ENCODE results near the gene TUBE1. TPM values are rescaled to one million over a fixed set of nuclear protein-coding genes. Genes with fewer than 3 reads are reported as not detected.

Gene TUBE1
- total RNA-seq, 2 donors from 2014 or later = 7.1 to 14.9 TPM

- no peaks in the 10 kb centered on the region for H3K9me3 ChIP-seq
- DNase-seq = no peak
- no peak overlapping the region for H3K4me3 ChIP-seq
- H3K4me1 ChIP-seq = no peaks in the 10 kb centered on the region
- H3K27me3 ChIP-seq = no peaks in the 10 kb centered on the region
- intact Hi-C loops (cut with DNase I) = no loop called here
- H3K36me3 ChIP-seq = no peaks in the 10 kb centered on the region
- no peak overlapping the region for H3K9ac ChIP-seq (ENCODE audit: low read depth in 2 of 2, low read length in 2 of 2)
- TF ChIP-seq CTCF (IDR thresholded peaks at IDR 0.05) = no peak
- no peak overlapping the region for H3K27ac ChIP-seq
These were observed 30.8 kb upstream of the TUBE1 start for GRCh38 chr6:112118034-112118433.

- no peak for DNase-seq
- Histone ChIP-seq H3K9ac (ENCODE audit: low read depth in 2 of 2, low read length in 2 of 2) (no peak overlapping the region), H3K4me1 (no peaks in the 10 kb centered on the region), H3K4me3 (no peak overlapping the region), H3K9me3 (no peaks in the 10 kb centered on the region), H3K36me3 (no peaks in the 10 kb centered on the region), H3K27ac (no peak overlapping the region), H3K27me3 (no peaks in the 10 kb centered on the region)
- intact Hi-C loops (cut with DNase I) = no loop called here
- TF ChIP-seq CTCF (IDR thresholded peaks at IDR 0.05) = no peak
These were observed 30.3 kb upstream of the TUBE1 start for GRCh38 chr6:112117554-112117953.

GRCh38 chr6:112116221-112116620 lies 28.9 kb upstream of the TUBE1 start:
- Histone ChIP-seq H3K27ac (no peak overlapping the region), H3K9ac (ENCODE audit: low read depth in 2 of 2, low read length in 2 of 2) (no peak overlapping the region), H3K36me3 (no peaks in the 10 kb centered on the region), H3K4me1 (no peaks in the 10 kb centered on the region), H3K4me3 (no peak overlapping the region), H3K9me3 (no peaks in the 10 kb centered on the region), H3K27me3 (no peaks in the 10 kb centered on the region)
- DNase-seq = no peak
- no peak for TF ChIP-seq CTCF (IDR thresholded peaks at IDR 0.05)
- intact Hi-C loops (cut with DNase I) = no loop called here

- intact Hi-C loops (cut with DNase I) = no loop called here
- Histone ChIP-seq H3K9me3 (no peaks in the 10 kb centered on the region), H3K4me3 (no peak overlapping the region), H3K4me1 (no peaks in the 10 kb centered on the region), H3K27me3 (no peaks in the 10 kb centered on the region), H3K9ac (ENCODE audit: low read depth in 2 of 2, low read length in 2 of 2) (no peak overlapping the region), H3K27ac (no peak overlapping the region), H3K36me3 (no peaks in the 10 kb centered on the region)
- no peak for DNase-seq
- no peak for TF ChIP-seq CTCF (IDR thresholded peaks at IDR 0.05)
These were observed 27.4 kb upstream of the TUBE1 start for GRCh38 chr6:112114577-112115223.

- Histone ChIP-seq H3K27me3 (no peaks in the 10 kb centered on the region), H3K36me3 (no peaks in the 10 kb centered on the region), H3K4me1 (no peaks in the 10 kb centered on the region), H3K9me3 (no peaks in the 10 kb centered on the region), H3K9ac (ENCODE audit: low read depth in 2 of 2, low read length in 2 of 2) (no peak overlapping the region), H3K27ac (no peak overlapping the region), H3K4me3 (no peak overlapping the region)
- TF ChIP-seq CTCF (IDR thresholded peaks at IDR 0.05) = no peak
- DNase-seq = no peak
- intact Hi-C loops (cut with DNase I) = no loop called here
These were observed 26.6 kb upstream of the TUBE1 start for GRCh38 chr6:112113918-112114317.
